ENCODE data around the gene MRPL11.
"Not testable (repeated sequence)": the region's sequence is repeated elsewhere in the genome, so short reads cannot be mapped to it uniquely, and the experiment has no call there.

MRPL11 gene

DNA sequence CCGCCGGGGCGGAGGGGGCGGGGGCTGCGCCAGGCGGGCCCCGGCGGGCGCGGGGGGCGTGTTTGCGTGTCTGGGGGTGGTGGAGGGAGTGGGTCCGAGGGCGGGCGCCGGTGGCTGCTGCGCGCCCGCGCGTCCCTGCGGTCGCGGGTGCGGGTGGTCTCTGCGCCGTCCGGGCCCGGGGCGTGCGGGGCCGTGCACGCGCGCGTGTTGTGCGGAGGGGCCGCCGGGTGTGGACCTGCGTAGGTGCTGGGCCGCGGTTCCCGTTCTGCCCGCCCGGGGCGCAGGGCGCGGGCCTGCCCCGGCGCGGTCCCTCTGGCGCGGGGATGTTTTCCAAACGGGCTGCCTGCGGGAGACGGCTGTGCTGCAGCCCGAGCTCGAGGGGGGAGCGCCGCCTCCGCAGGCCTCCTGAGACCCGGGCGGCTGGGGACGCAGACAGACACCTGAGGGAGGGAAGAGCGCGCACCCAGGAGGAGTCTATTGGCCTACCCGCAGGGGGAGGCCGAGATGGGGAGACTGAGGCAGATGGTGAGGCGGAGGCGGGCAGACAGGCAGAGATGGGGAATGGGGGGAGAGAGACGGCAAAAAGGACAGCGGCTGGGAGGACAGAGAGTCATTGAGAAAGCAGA lies 28.5 kb upstream of the MRPL11 start:
- TF ChIP-seq, protein P1, sequence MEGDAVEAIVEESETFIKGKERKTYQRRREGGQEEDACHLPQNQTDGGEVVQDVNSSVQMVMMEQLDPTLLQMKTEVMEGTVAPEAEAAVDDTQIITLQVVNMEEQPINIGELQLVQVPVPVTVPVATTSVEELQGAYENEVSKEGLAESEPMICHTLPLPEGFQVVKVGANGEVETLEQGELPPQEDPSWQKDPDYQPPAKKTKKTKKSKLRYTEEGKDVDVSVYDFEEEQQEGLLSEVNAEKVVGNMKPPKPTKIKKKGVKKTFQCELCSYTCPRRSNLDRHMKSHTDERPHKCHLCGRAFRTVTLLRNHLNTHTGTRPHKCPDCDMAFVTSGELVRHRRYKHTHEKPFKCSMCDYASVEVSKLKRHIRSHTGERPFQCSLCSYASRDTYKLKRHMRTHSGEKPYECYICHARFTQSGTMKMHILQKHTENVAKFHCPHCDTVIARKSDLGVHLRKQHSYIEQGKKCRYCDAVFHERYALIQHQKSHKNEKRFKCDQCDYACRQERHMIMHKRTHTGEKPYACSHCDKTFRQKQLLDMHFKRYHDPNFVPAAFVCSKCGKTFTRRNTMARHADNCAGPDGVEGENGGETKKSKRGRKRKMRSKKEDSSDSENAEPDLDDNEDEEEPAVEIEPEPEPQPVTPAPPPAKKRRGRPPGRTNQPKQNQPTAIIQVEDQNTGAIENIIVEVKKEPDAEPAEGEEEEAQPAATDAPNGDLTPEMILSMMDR (IDR thresholded peaks at IDR 0.05; ENCODE audit: insufficient read depth, low read depth, low read length, missing control alignments) = peak; percentile 37
- peak overlapping the region; percentile 50 for H3K4me3 ChIP-seq (ENCODE audit: low read depth, low read length)
- DNase-seq (ENCODE audit: low read depth) = peak; percentile 28

- peak; percentile 93 for DNase-seq (ENCODE audit: low read depth)
- H3K4me3 ChIP-seq (ENCODE audit: low read depth, low read length) = peak within 1 kb of the TSS; percentile 70
- TF ChIP-seq, protein P1 (IDR thresholded peaks at IDR 0.05; ENCODE audit: insufficient read depth, low read depth, low read length, missing control alignments) = no peak
Measured at GRCh38 chr11:66466225-66467033, 27.8 kb upstream of the MRPL11 start, which contains the start of gene PELI3. Gene PELI3 (plus strand): TSS chr11:66466905. CDS start chr11:66468129, 1,224 bp downstream.

DNA sequence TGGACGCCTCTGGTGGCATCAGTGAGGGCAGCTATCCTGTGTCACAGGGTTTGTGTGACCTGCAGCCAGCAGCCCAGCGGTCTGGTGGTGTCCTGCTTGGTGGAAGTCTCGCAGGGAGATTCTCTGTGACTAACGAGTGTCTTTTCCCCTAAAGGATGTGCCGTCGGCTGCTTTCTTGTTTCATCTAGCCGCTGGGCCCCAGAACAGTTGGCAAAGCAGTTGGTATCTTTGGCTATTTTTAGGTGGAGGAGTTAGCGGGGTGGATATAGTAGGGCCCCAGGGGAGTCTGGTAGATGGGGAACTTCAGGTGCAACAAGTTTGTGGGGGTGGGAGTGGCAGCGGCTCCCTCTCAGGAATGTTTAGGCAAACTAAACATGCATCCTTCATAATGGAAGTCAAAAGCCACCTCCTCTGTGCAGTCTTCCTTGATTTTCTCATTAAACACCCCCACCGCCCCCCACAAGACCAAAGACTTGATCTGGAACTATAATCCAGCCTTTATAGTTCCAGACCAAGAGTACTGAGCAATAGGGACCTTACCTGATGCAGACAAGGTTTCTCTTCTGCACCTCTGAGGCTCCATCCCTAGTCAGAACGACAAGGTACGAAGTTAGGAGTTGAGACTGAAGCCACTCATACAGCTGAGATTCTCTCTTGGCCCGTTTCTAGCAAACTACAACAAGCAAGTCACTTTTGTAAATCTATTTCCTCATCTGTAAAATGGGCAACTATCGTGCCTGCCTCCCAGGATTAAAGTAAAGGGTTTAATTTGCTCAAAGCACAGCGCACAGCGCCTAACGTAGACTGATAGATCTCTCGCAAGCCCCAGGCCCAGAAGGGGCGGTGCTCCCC lies 27.0 kb upstream of the MRPL11 start:
- no peak for DNase-seq (ENCODE audit: low read depth)
- TF ChIP-seq, protein P1 (IDR thresholded peaks at IDR 0.05; ENCODE audit: insufficient read depth, low read depth, low read length, missing control alignments) = no peak
- no peak overlapping the region; the same call in 1 of the 2 replicates for H3K4me3 ChIP-seq (ENCODE audit: low read depth, low read length)

DNA sequence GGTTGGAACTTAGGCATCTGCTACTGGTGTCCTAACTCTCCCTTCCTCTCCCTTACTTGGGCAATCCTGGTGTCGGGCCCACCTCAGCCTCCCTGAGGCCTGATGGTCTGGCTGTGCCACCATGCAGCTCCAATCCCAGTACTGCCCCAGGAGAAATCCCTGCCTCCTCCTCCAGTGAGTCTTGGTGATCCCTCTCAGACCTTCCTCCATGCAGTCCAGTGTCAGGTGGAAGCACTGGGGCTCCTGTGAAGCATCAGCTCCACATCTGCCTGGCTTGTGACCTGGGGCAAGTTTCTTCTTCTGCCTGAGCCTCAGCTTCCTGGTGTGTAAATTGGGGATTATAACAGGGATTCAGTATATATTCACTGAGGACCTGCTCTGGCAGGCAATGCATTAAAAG lies 26.3 kb upstream of the MRPL11 start:
- H3K4me3 ChIP-seq (ENCODE audit: low read depth, low read length) = no peak overlapping the region
- TF ChIP-seq, protein P1 (IDR thresholded peaks at IDR 0.05; ENCODE audit: insufficient read depth, low read depth, low read length, missing control alignments) = no peak

GRCh38 chr11:66464116-66464515 lies 25.5 kb upstream of the MRPL11 start:
- H3K4me3 ChIP-seq (ENCODE audit: low read depth, low read length) = not testable (repeated sequence)

More for the DNA sequence above, 26.3 kb upstream of the MRPL11 start:
- no peak for DNase-seq (ENCODE audit: low read depth)

GRCh38 chr11:66462911-66463310 lies 24.3 kb upstream of the MRPL11 start:
- DNase-seq (ENCODE audit: low read depth) = no peak
- TF ChIP-seq, protein P1 (IDR thresholded peaks at IDR 0.05; ENCODE audit: insufficient read depth, low read depth, low read length, missing control alignments) = no peak
- no peak overlapping the region for H3K4me3 ChIP-seq (ENCODE audit: low read depth, low read length)

More at GRCh38 chr11:66464116-66464515, 25.5 kb upstream of the MRPL11 start:
- not testable (repeated sequence) for DNase-seq (ENCODE audit: low read depth)

GRCh38 chr11:66462010-66462409 lies 23.4 kb upstream of the MRPL11 start:
- H3K4me3 ChIP-seq (ENCODE audit: low read depth, low read length) = no peak overlapping the region
- no peak for DNase-seq (ENCODE audit: low read depth)
- TF ChIP-seq, protein P1 (IDR thresholded peaks at IDR 0.05; ENCODE audit: insufficient read depth, low read depth, low read length, missing control alignments) = no peak
